H9 (cell line): Measurements from ENCODE around the gene NRP1. TPM values are rescaled to one million over a fixed set of nuclear protein-coding genes. Genes with fewer than 3 reads are reported as not detected.

Experiments
- DNase-seq: peaks from one replicate; pipeline ENCODE4 v3.0.0-alpha.2; 2017
- H2AFZ ChIP-seq: one replicate; pipeline ENCODE4 v1.6.1; 2013; ENCODE audit warnings: mild to moderate bottlenecking, low read length, control low read depth, moderate library complexity
- H2AK5ac ChIP-seq: 2 replicates; pipeline ENCODE4 v1.6.1; 2013; ENCODE audit warnings: low read length, control low read depth, mixed read lengths; ENCODE audit not compliant: insufficient read length
- H2BK120ac ChIP-seq: one replicate; pipeline ENCODE4 v1.6.1; 2013; ENCODE audit warnings: low read depth, mild to moderate bottlenecking, low read length, control low read depth, inconsistent platforms; ENCODE audit not compliant: poor library complexity, severe bottlenecking
- H2BK12ac ChIP-seq: 2 replicates; pipeline ENCODE4 v1.6.1; 2013; ENCODE audit warnings: low read length, control low read depth, mixed read lengths, low read depth; ENCODE audit not compliant: insufficient read length
- H2BK15ac ChIP-seq: 2 replicates; pipeline ENCODE4 v1.6.1; 2013; ENCODE audit warnings: low read depth, low read length, control low read depth
- H2BK20ac ChIP-seq: one replicate; pipeline ENCODE4 v1.6.1; 2013; ENCODE audit warnings: low read depth, mild to moderate bottlenecking, low read length, control low read depth, inconsistent platforms; ENCODE audit not compliant: poor library complexity, severe bottlenecking
- H2BK5ac ChIP-seq: 2 replicates; pipeline ENCODE4 v1.6.1; 2013; ENCODE audit warnings: low read length, control low read depth, mixed read lengths; ENCODE audit not compliant: insufficient read length
- H3K14ac ChIP-seq: 2 replicates; pipeline ENCODE4 v1.6.1; 2013; ENCODE audit warnings: low read length, control low read depth; ENCODE audit not compliant: insufficient read depth
- H3K18ac ChIP-seq: 2 replicates; pipeline ENCODE4 v1.6.1; 2013; ENCODE audit warnings: low read depth, mild to moderate bottlenecking, mixed read lengths, low read length, control low read depth; ENCODE audit not compliant: insufficient read length
- H3K23ac ChIP-seq: 2 replicates; pipeline ENCODE4 v1.6.1; 2013; ENCODE audit warnings: low read length, control low read depth, mixed read lengths, low read depth; ENCODE audit not compliant: insufficient read length
- H3K23me2 ChIP-seq: 2 replicates; pipeline ENCODE4 v1.6.1; 2013; ENCODE audit warnings: low read depth, mild to moderate bottlenecking, mixed read lengths, low read length, control low read depth; ENCODE audit not compliant: insufficient read length, poor library complexity, severe bottlenecking
- H3K27ac ChIP-seq: 2 replicates; pipeline ENCODE4 v1.5.1; 2013; ENCODE audit warnings: low read length, control low read depth, mixed read lengths, low read depth; ENCODE audit not compliant: insufficient read length
- H3K27me3 ChIP-seq: 2 replicates; pipeline ENCODE4 v1.6.1; 2013; ENCODE audit warnings: low read length, control low read depth, inconsistent platforms; ENCODE audit not compliant: insufficient read depth
- H3K4ac ChIP-seq: 2 replicates; pipeline ENCODE4 v1.6.1; 2013; ENCODE audit warnings: low read depth, mild to moderate bottlenecking, control low read depth, inconsistent platforms, low read length, moderate library complexity
- H3K4me1 ChIP-seq: 2 replicates; pipeline ENCODE4 v1.6.1; 2013; ENCODE audit warnings: low read length, control low read depth, inconsistent platforms; ENCODE audit not compliant: insufficient read depth
- H3K4me2 ChIP-seq: 2 replicates; pipeline ENCODE4 v1.6.1; 2013; ENCODE audit warnings: low read length, control low read depth, mixed read lengths; ENCODE audit not compliant: insufficient read length, insufficient read depth
- H3K56ac ChIP-seq: 2 replicates; pipeline ENCODE4 v1.6.1; 2013; ENCODE audit warnings: low read depth, mild to moderate bottlenecking, mixed read lengths, low read length, control low read depth; ENCODE audit not compliant: insufficient read length
- H3K79me1 ChIP-seq: 2 replicates; pipeline ENCODE4 v1.6.1; 2013; ENCODE audit warnings: low read depth, mild to moderate bottlenecking, moderate library complexity, low read length, control low read depth, inconsistent platforms; ENCODE audit not compliant: insufficient read depth, poor library complexity, severe bottlenecking
- H3K79me2 ChIP-seq: 2 replicates; pipeline ENCODE4 v1.6.1; 2013; ENCODE audit warnings: low read length, control low read depth, inconsistent platforms; ENCODE audit not compliant: insufficient read depth
- H3K9ac ChIP-seq: 2 replicates; pipeline ENCODE4 v1.6.1; 2013; ENCODE audit warnings: low read length, control low read depth, mixed read lengths; ENCODE audit not compliant: insufficient read length; ENCODE audit errors: extremely low read depth
- H3K9me3 ChIP-seq: one replicate; pipeline ENCODE4 v1.6.1; 2013; ENCODE audit warnings: low read depth, low read length, inconsistent platforms; ENCODE audit not compliant: control insufficient read depth
- H3T11ph ChIP-seq: one replicate; pipeline ENCODE4 v1.6.1; 2013; ENCODE audit warnings: mild to moderate bottlenecking, low read length, control low read depth, inconsistent platforms
- H4K20me1 ChIP-seq: one replicate; pipeline ENCODE4 v1.6.1; 2013; ENCODE audit not compliant: control insufficient read depth, insufficient read length, insufficient read depth
- H4K5ac ChIP-seq: 2 replicates; pipeline ENCODE4 v1.6.1; 2013; ENCODE audit warnings: low read depth, mild to moderate bottlenecking, mixed read lengths, low read length, control low read depth; ENCODE audit not compliant: insufficient read length
- H4K8ac ChIP-seq: replicated peaks from 2 replicates; pipeline ENCODE4 v1.6.1; 2013; ENCODE audit warnings: low read length, control low read depth, mixed read lengths, low read depth; ENCODE audit not compliant: insufficient read length
- H4K91ac ChIP-seq: 2 replicates; pipeline ENCODE4 v1.6.1; 2013; ENCODE audit warnings: low read depth, mild to moderate bottlenecking, moderate library complexity, mixed read lengths, low read length, control low read depth; ENCODE audit not compliant: insufficient read length
- H3K27ac Mint-ChIP-seq, 3 experiments: 2 replicates in 2 of 3; 3 replicates in 1 of 3; pipeline ENCODE4 v1.8.0; 2020 to 2021; ENCODE audit warnings: mixed read lengths in 3 of 3, mild to moderate bottlenecking in 1 of 3, moderate library complexity in 1 of 3
- H3K27me3 Mint-ChIP-seq: 2 replicates; pipeline ENCODE4 v1.8.0; 2021; ENCODE audit warnings: low read depth, mild to moderate bottlenecking, moderate library complexity, mixed read lengths
- H3K36me3 Mint-ChIP-seq, 3 experiments: 2 replicates in 2 of 3; 3 replicates in 1 of 3; pipeline ENCODE4 v1.8.0; 2020 to 2021; ENCODE audit warnings: low read depth in 3 of 3, mixed read lengths in 3 of 3; ENCODE audit not compliant: insufficient read depth in 1 of 3
- H3K4me1 Mint-ChIP-seq, 2 experiments: 2 replicates each; pipeline ENCODE4 v1.8.0; 2020; ENCODE audit warnings: mixed read lengths in 2 of 2
- H3K4me3 Mint-ChIP-seq, 2 experiments: 2 replicates in 1 of 2; 3 replicates in 1 of 2; pipeline ENCODE4 v1.8.0; 2020 to 2021; ENCODE audit warnings: mild to moderate bottlenecking in 2 of 2, mixed read lengths in 2 of 2, moderate library complexity in 1 of 2
- H3K9me3 Mint-ChIP-seq, 2 experiments: 2 replicates in 1 of 2; 3 replicates in 1 of 2; pipeline ENCODE4 v1.8.0; 2020; ENCODE audit warnings: mild to moderate bottlenecking in 2 of 2, mixed read lengths in 2 of 2, moderate library complexity in 1 of 2
- WGBS: extraction: QIAGEN DNeasy Blood & Tissue Kit; methylation state at CpG from one replicate; pipeline ENCODE4 v1.1.7; 2013; ENCODE audit warnings: missing lambda C conversion rate, low lambda C conversion rate, mixed read lengths; ENCODE audit not compliant: insufficient read length; ENCODE audit errors: extremely low coverage; 5-methylcytosine and 5-hydroxymethylcytosine counted together
- total RNA-seq: library from RNA; stranded (reverse); gene quantifications from 2 replicates; pipeline ENCODE4 v1.2.1, GENCODE V29; 2021
- TF ChIP-seq, protein P1 (sequence below): fragments of 200-600 bp; sonication (generic); conservative IDR thresholded peaks from 3 replicates; pipeline ENCODE4 v1.8.0; 2021; ENCODE audit warnings: antibody characterized with exemption, mild to moderate bottlenecking

The NRP1 gene
- total RNA-seq, 1 experiment from 2014 or later = 4.6 TPM

DNA sequence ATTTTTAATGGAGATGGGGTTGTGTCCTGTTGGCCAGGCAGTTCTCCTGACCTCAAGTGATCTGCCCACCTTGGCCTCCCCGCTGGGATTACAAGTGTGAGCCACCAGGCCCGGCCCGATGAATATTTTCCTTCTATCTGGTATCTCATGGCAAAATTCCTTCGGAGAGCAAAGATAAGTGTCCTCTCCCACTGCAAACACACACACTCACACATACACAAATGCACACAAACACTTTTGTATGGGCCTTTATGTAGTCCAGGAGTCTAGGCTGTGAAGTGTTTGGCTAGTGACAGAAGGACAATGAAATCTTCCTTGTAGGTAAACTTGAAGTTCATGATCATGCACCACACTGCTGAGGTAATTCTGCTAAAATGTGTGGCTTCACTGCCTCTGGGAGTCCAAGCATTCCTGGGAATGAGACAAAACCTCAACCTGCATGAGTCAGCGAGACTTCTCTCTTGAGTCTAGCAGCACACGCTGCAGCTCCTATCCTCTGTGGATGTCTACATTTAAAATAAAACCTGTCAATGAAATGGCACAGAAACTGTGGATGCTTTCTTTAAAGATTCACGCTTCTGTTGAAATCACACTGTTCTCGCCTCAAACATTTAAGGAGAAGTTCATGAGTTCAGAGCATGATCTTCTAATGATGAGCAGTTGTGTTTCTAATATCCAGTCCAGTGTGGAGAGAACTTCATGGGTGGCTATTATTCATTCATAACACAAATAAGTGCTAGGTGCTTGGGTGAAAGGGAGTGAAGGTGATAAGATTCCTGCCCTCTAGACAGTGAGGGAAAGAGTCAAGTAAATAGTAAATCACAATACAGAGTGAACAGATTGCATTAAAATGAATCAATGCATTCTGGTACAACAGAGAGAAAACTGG lies 96.5 kb downstream of the NRP1 start:
- Histone ChIP-seq H3K79me1 (no peaks in the 10 kb centered on the region), H3K4me2 (no peak overlapping the region), H2AFZ (no peak overlapping the region), H2BK120ac (no peak overlapping the region), H2BK20ac (no peak overlapping the region), H3K4me1 (no peaks in the 10 kb centered on the region), H3T11ph (no peak overlapping the region), H4K20me1 (no peaks in the 10 kb centered on the region), H3K9ac (no peak overlapping the region), H3K23ac (no peak overlapping the region), H3K14ac (no peak overlapping the region), H3K23me2 (no peaks in the 10 kb centered on the region), H3K27ac (no peak overlapping the region), H3K9me3 (no peaks in the 10 kb centered on the region), H3K27me3 (no peaks in the 10 kb centered on the region), H3K18ac (no peak overlapping the region), H2BK5ac (no peak overlapping the region), H2BK15ac (no peak overlapping the region), H3K56ac (no peak overlapping the region), H4K91ac (no peak overlapping the region), H3K4ac (no peak overlapping the region), H2AK5ac (no peak overlapping the region), H4K8ac (no peak overlapping the region), H3K79me2 (no peaks in the 10 kb centered on the region), H4K5ac (no peak overlapping the region), H2BK12ac (no peak overlapping the region)
- DNase-seq = no peak
- Mint-ChIP-seq H3K4me1 (peaks cover 8% of the 10 kb centered on the region in 2 experiments; a peak in 2 of 4 replicates), H3K27ac (no peak overlapping the region; a peak in 2 of 7 replicates), H3K27me3 (no peaks in the 10 kb centered on the region), H3K9me3 (no peaks in the 10 kb centered on the region), H3K36me3 (no peaks in the 10 kb centered on the region), H3K4me3 (no peak overlapping the region)
- no CpG with 5 or more reads among the region's 8 CpGs for WGBS
- TF ChIP-seq, protein P1, sequence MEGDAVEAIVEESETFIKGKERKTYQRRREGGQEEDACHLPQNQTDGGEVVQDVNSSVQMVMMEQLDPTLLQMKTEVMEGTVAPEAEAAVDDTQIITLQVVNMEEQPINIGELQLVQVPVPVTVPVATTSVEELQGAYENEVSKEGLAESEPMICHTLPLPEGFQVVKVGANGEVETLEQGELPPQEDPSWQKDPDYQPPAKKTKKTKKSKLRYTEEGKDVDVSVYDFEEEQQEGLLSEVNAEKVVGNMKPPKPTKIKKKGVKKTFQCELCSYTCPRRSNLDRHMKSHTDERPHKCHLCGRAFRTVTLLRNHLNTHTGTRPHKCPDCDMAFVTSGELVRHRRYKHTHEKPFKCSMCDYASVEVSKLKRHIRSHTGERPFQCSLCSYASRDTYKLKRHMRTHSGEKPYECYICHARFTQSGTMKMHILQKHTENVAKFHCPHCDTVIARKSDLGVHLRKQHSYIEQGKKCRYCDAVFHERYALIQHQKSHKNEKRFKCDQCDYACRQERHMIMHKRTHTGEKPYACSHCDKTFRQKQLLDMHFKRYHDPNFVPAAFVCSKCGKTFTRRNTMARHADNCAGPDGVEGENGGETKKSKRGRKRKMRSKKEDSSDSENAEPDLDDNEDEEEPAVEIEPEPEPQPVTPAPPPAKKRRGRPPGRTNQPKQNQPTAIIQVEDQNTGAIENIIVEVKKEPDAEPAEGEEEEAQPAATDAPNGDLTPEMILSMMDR = no peak
